NCI-H146 treated with DMSO at 0.1 percent for 48 hours (cell line): Measurements from ENCODE around the gene HCN4.
A peak's percentile ranks its signal among the peaks of the same experiment; 100 is the strongest.
"Not testable (repeated sequence)": the region's sequence is repeated elsewhere in the genome, so short reads cannot be mapped to it uniquely, and the experiment has no call there.

Experiments used
- DNase-seq: peaks from one replicate; lab custom pipeline; 2025; ENCODE audit not compliant: unreplicated experiment; lab: John Stamatoyannopoulos, UW

The HCN4 gene

GRCh38 chr15:73326157-73326556, 42.6 kb downstream of the HCN4 start:
- DNase-seq: no peak

GRCh38 chr15:73325191-73325861, 43.4 kb downstream of the HCN4 start:
- DNase-seq: no peak

- DNase-seq: no peak
Observed at GRCh38 chr15:73324496-73325170, 44.1 kb downstream of the HCN4 start.

GRCh38 chr15:73323956-73324355, 44.8 kb downstream of the HCN4 start:
- no peak for DNase-seq

- DNase-seq: no peak
Observed at GRCh38 chr15:73323374-73323955, 45.3 kb downstream of the HCN4 start.

- no peak for DNase-seq
Observed at GRCh38 chr15:73322665-73323373, 45.9 kb downstream of the HCN4 start.

- no peak for DNase-seq
Observed at GRCh38 chr15:73321496-73322450, 47.0 kb downstream of the HCN4 start.

GRCh38 chr15:73320619-73321180, 48.1 kb downstream of the HCN4 start:
- no peak for DNase-seq

GRCh38 chr15:73319460-73320245, 49.1 kb downstream of the HCN4 start:
- DNase-seq: no peak

- peak; percentile 30 for DNase-seq
Observed at GRCh38 chr15:73318463-73319351, 50.1 kb downstream of the HCN4 start.

- DNase-seq: no peak
Observed at GRCh38 chr15:73317651-73318462, 50.9 kb downstream of the HCN4 start.

- DNase-seq: no peak
Observed at GRCh38 chr15:73313861-73314260, 54.9 kb downstream of the HCN4 start.

GRCh38 chr15:73308305-73308704, 60.5 kb downstream of the HCN4 start:
- DNase-seq: no peak

- DNase-seq: peak; percentile 75
Observed at GRCh38 chr15:73305331-73306211, 63.2 kb downstream of the HCN4 start.

- no peak for DNase-seq
Observed at GRCh38 chr15:73303636-73304035, 65.1 kb downstream of the HCN4 start.

- DNase-seq: not testable (repeated sequence)
Observed at GRCh38 chr15:73300286-73300685, 68.5 kb downstream of the HCN4 start.
